ENCODE measurements around the gene RASA2. TPM values are rescaled to one million over a fixed set of nuclear protein-coding genes. Genes with fewer than 3 reads are reported as not detected.

Gene RASA2
- total RNA-seq, 1 donor from 2014 or later, result 7.7 TPM

DNA sequence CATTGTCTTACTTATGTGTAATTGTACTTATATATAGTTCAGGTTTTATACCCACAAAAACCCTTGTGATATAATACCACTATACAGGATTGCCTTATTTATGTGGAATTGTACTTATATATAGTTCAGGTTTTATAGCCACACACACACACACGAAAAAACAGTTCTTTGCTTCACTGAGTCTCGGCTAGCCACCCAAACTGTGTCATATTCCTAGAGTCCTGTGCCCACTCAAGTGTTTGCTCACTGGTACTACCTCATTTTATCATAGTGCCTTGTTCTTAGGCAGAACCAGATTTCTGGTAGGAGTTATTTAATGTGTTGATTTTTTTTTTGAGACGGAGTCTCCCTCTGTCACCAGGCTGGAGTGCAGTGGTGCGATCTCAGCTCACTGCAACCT, 12.5 kb downstream of the RASA2 start:
- no peak overlapping the region for H3K4me3 ChIP-seq
- TF ChIP-seq, protein P1, sequence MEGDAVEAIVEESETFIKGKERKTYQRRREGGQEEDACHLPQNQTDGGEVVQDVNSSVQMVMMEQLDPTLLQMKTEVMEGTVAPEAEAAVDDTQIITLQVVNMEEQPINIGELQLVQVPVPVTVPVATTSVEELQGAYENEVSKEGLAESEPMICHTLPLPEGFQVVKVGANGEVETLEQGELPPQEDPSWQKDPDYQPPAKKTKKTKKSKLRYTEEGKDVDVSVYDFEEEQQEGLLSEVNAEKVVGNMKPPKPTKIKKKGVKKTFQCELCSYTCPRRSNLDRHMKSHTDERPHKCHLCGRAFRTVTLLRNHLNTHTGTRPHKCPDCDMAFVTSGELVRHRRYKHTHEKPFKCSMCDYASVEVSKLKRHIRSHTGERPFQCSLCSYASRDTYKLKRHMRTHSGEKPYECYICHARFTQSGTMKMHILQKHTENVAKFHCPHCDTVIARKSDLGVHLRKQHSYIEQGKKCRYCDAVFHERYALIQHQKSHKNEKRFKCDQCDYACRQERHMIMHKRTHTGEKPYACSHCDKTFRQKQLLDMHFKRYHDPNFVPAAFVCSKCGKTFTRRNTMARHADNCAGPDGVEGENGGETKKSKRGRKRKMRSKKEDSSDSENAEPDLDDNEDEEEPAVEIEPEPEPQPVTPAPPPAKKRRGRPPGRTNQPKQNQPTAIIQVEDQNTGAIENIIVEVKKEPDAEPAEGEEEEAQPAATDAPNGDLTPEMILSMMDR (IDR thresholded peaks at IDR 0.05), result no peak
- H3K36me3 ChIP-seq, result no peaks in the 10 kb centered on the region
- H3K27ac ChIP-seq, result no peak overlapping the region
- DNase-seq (ENCODE audit: low spot score in 2 of 2), result no peak
- H3K4me1 ChIP-seq, result no peaks in the 10 kb centered on the region
- no peaks in the 10 kb centered on the region for H3K27me3 ChIP-seq
- intact Hi-C loops (cut with DNase I), result no loop called here
- no peaks in the 10 kb centered on the region for H3K9me3 ChIP-seq

GRCh38 chr3:141499965-141500364, 13.1 kb downstream of the RASA2 start:
- Histone ChIP-seq H3K4me3 (no peak overlapping the region), H3K27ac (no peak overlapping the region), H3K36me3 (no peaks in the 10 kb centered on the region), H3K4me1 (no peaks in the 10 kb centered on the region), H3K27me3 (no peaks in the 10 kb centered on the region), H3K9me3 (no peaks in the 10 kb centered on the region)
- DNase-seq (ENCODE audit: low spot score in 2 of 2), result no peak
- TF ChIP-seq, protein P1 (IDR thresholded peaks at IDR 0.05), result no peak
- intact Hi-C loops (cut with DNase I), result no loop called here

- Histone ChIP-seq H3K4me1 (no peaks in the 10 kb centered on the region), H3K36me3 (no peaks in the 10 kb centered on the region), H3K27me3 (no peaks in the 10 kb centered on the region), H3K9me3 (no peaks in the 10 kb centered on the region), H3K4me3 (no peak overlapping the region), H3K27ac (no peak overlapping the region)
- no peak for DNase-seq (ENCODE audit: low spot score in 2 of 2)
- intact Hi-C loops (cut with DNase I), result no loop called here
- TF ChIP-seq, protein P1 (IDR thresholded peaks at IDR 0.05), result no peak
Observed at GRCh38 chr3:141500397-141500796, 13.6 kb downstream of the RASA2 start.

GRCh38 chr3:141505166-141505565, 18.3 kb downstream of the RASA2 start:
- H3K4me3 ChIP-seq, result no peak overlapping the region
- H3K9me3 ChIP-seq, result no peaks in the 10 kb centered on the region
- intact Hi-C loops (cut with DNase I), result no loop called here
- H3K4me1 ChIP-seq, result no peaks in the 10 kb centered on the region
- no peaks in the 10 kb centered on the region for H3K27me3 ChIP-seq
- TF ChIP-seq, protein P1 (IDR thresholded peaks at IDR 0.05), result no peak
- no peak for DNase-seq (ENCODE audit: low spot score in 2 of 2)
- H3K36me3 ChIP-seq, result no peaks in the 10 kb centered on the region
- H3K27ac ChIP-seq, result no peak overlapping the region

DNA sequence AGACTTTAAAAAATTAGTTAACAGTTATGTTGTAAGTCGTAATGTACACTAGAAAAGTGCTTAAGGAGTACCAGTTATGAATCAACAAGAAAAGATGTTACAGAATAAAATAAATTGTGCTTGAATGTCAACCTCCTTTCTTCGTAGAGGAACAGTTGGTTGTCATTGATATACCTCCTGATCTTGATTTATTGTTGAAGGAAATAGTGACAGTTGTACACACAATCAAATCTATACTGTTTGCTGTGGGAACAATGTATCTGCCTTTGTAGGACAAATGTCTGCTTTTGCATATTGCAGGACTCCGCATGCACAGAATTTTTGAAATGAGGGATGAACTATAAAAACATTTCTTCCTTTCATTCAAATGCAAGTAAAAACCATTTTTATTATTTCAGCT, 19.2 kb downstream of the RASA2 start:
- Histone ChIP-seq H3K4me1 (no peaks in the 10 kb centered on the region), H3K4me3 (no peak overlapping the region)

More for the DNA sequence above, 19.2 kb downstream of the RASA2 start:
- Histone ChIP-seq H3K27ac (no peak overlapping the region), H3K36me3 (no peaks in the 10 kb centered on the region), H3K27me3 (no peaks in the 10 kb centered on the region), H3K9me3 (no peaks in the 10 kb centered on the region)
- TF ChIP-seq, protein P1 (IDR thresholded peaks at IDR 0.05), result no peak
- intact Hi-C loops (cut with DNase I), result no loop called here
- no peak for DNase-seq (ENCODE audit: low spot score in 2 of 2)

Data from ascending aorta (tissue), 2 donors.